H9 (cell line): ENCODE data around the gene PPP2R2B. TPM values are rescaled to one million over a fixed set of nuclear protein-coding genes. Genes with fewer than 3 reads are reported as not detected.

ENCODE experiments used
- DNase-seq: peaks from one replicate; pipeline ENCODE4 v3.0.0-alpha.2; 2017
- H2AFZ ChIP-seq: one replicate; pipeline ENCODE4 v1.6.1; 2013; ENCODE audit warnings: mild to moderate bottlenecking, low read length, control low read depth, moderate library complexity
- H2AK5ac ChIP-seq: 2 replicates; pipeline ENCODE4 v1.6.1; 2013; ENCODE audit warnings: low read length, control low read depth, mixed read lengths; ENCODE audit not compliant: insufficient read length
- H2BK120ac ChIP-seq: one replicate; pipeline ENCODE4 v1.6.1; 2013; ENCODE audit warnings: low read depth, mild to moderate bottlenecking, low read length, control low read depth, inconsistent platforms; ENCODE audit not compliant: poor library complexity, severe bottlenecking
- H2BK12ac ChIP-seq: 2 replicates; pipeline ENCODE4 v1.6.1; 2013; ENCODE audit warnings: low read length, control low read depth, mixed read lengths, low read depth; ENCODE audit not compliant: insufficient read length
- H2BK15ac ChIP-seq: 2 replicates; pipeline ENCODE4 v1.6.1; 2013; ENCODE audit warnings: low read depth, low read length, control low read depth
- H2BK20ac ChIP-seq: one replicate; pipeline ENCODE4 v1.6.1; 2013; ENCODE audit warnings: low read depth, mild to moderate bottlenecking, low read length, control low read depth, inconsistent platforms; ENCODE audit not compliant: poor library complexity, severe bottlenecking
- H2BK5ac ChIP-seq: 2 replicates; pipeline ENCODE4 v1.6.1; 2013; ENCODE audit warnings: low read length, control low read depth, mixed read lengths; ENCODE audit not compliant: insufficient read length
- H3K14ac ChIP-seq: 2 replicates; pipeline ENCODE4 v1.6.1; 2013; ENCODE audit warnings: low read length, control low read depth; ENCODE audit not compliant: insufficient read depth
- H3K18ac ChIP-seq: 2 replicates; pipeline ENCODE4 v1.6.1; 2013; ENCODE audit warnings: low read depth, mild to moderate bottlenecking, mixed read lengths, low read length, control low read depth; ENCODE audit not compliant: insufficient read length
- H3K23ac ChIP-seq: 2 replicates; pipeline ENCODE4 v1.6.1; 2013; ENCODE audit warnings: low read length, control low read depth, mixed read lengths, low read depth; ENCODE audit not compliant: insufficient read length
- H3K23me2 ChIP-seq: 2 replicates; pipeline ENCODE4 v1.6.1; 2013; ENCODE audit warnings: low read depth, mild to moderate bottlenecking, mixed read lengths, low read length, control low read depth; ENCODE audit not compliant: insufficient read length, poor library complexity, severe bottlenecking
- H3K27ac ChIP-seq: 2 replicates; pipeline ENCODE4 v1.5.1; 2013; ENCODE audit warnings: low read length, control low read depth, mixed read lengths, low read depth; ENCODE audit not compliant: insufficient read length
- H3K27me3 ChIP-seq: 2 replicates; pipeline ENCODE4 v1.6.1; 2013; ENCODE audit warnings: low read length, control low read depth, inconsistent platforms; ENCODE audit not compliant: insufficient read depth
- H3K4ac ChIP-seq: 2 replicates; pipeline ENCODE4 v1.6.1; 2013; ENCODE audit warnings: low read depth, mild to moderate bottlenecking, control low read depth, inconsistent platforms, low read length, moderate library complexity
- H3K4me1 ChIP-seq: 2 replicates; pipeline ENCODE4 v1.6.1; 2013; ENCODE audit warnings: low read length, control low read depth, inconsistent platforms; ENCODE audit not compliant: insufficient read depth
- H3K4me2 ChIP-seq: 2 replicates; pipeline ENCODE4 v1.6.1; 2013; ENCODE audit warnings: low read length, control low read depth, mixed read lengths; ENCODE audit not compliant: insufficient read length, insufficient read depth
- H3K56ac ChIP-seq: 2 replicates; pipeline ENCODE4 v1.6.1; 2013; ENCODE audit warnings: low read depth, mild to moderate bottlenecking, mixed read lengths, low read length, control low read depth; ENCODE audit not compliant: insufficient read length
- H3K79me1 ChIP-seq: 2 replicates; pipeline ENCODE4 v1.6.1; 2013; ENCODE audit warnings: low read depth, mild to moderate bottlenecking, moderate library complexity, low read length, control low read depth, inconsistent platforms; ENCODE audit not compliant: insufficient read depth, poor library complexity, severe bottlenecking
- H3K79me2 ChIP-seq: 2 replicates; pipeline ENCODE4 v1.6.1; 2013; ENCODE audit warnings: low read length, control low read depth, inconsistent platforms; ENCODE audit not compliant: insufficient read depth
- H3K9ac ChIP-seq: 2 replicates; pipeline ENCODE4 v1.6.1; 2013; ENCODE audit warnings: low read length, control low read depth, mixed read lengths; ENCODE audit not compliant: insufficient read length; ENCODE audit errors: extremely low read depth
- H3K9me3 ChIP-seq: one replicate; pipeline ENCODE4 v1.6.1; 2013; ENCODE audit warnings: low read depth, low read length, inconsistent platforms; ENCODE audit not compliant: control insufficient read depth
- H3T11ph ChIP-seq: one replicate; pipeline ENCODE4 v1.6.1; 2013; ENCODE audit warnings: mild to moderate bottlenecking, low read length, control low read depth, inconsistent platforms
- H4K20me1 ChIP-seq: one replicate; pipeline ENCODE4 v1.6.1; 2013; ENCODE audit not compliant: control insufficient read depth, insufficient read length, insufficient read depth
- H4K5ac ChIP-seq: 2 replicates; pipeline ENCODE4 v1.6.1; 2013; ENCODE audit warnings: low read depth, mild to moderate bottlenecking, mixed read lengths, low read length, control low read depth; ENCODE audit not compliant: insufficient read length
- H4K8ac ChIP-seq: replicated peaks from 2 replicates; pipeline ENCODE4 v1.6.1; 2013; ENCODE audit warnings: low read length, control low read depth, mixed read lengths, low read depth; ENCODE audit not compliant: insufficient read length
- H4K91ac ChIP-seq: 2 replicates; pipeline ENCODE4 v1.6.1; 2013; ENCODE audit warnings: low read depth, mild to moderate bottlenecking, moderate library complexity, mixed read lengths, low read length, control low read depth; ENCODE audit not compliant: insufficient read length
- H3K27ac Mint-ChIP-seq, 3 experiments: 2 replicates in 2 of 3; 3 replicates in 1 of 3; pipeline ENCODE4 v1.8.0; 2020 to 2021; ENCODE audit warnings: mixed read lengths in 3 of 3, mild to moderate bottlenecking in 1 of 3, moderate library complexity in 1 of 3
- H3K27me3 Mint-ChIP-seq: 2 replicates; pipeline ENCODE4 v1.8.0; 2021; ENCODE audit warnings: low read depth, mild to moderate bottlenecking, moderate library complexity, mixed read lengths
- H3K36me3 Mint-ChIP-seq, 3 experiments: 2 replicates in 2 of 3; 3 replicates in 1 of 3; pipeline ENCODE4 v1.8.0; 2020 to 2021; ENCODE audit warnings: low read depth in 3 of 3, mixed read lengths in 3 of 3; ENCODE audit not compliant: insufficient read depth in 1 of 3
- H3K4me1 Mint-ChIP-seq, 2 experiments: 2 replicates each; pipeline ENCODE4 v1.8.0; 2020; ENCODE audit warnings: mixed read lengths in 2 of 2
- H3K4me3 Mint-ChIP-seq, 2 experiments: 2 replicates in 1 of 2; 3 replicates in 1 of 2; pipeline ENCODE4 v1.8.0; 2020 to 2021; ENCODE audit warnings: mild to moderate bottlenecking in 2 of 2, mixed read lengths in 2 of 2, moderate library complexity in 1 of 2
- H3K9me3 Mint-ChIP-seq, 2 experiments: 2 replicates in 1 of 2; 3 replicates in 1 of 2; pipeline ENCODE4 v1.8.0; 2020; ENCODE audit warnings: mild to moderate bottlenecking in 2 of 2, mixed read lengths in 2 of 2, moderate library complexity in 1 of 2
- CTCF ChIP-seq: fragments of 200-600 bp; sonication (generic); conservative IDR thresholded peaks from 3 replicates; pipeline ENCODE4 v1.8.0; 2021; ENCODE audit warnings: antibody characterized with exemption, mild to moderate bottlenecking
- WGBS: extraction: QIAGEN DNeasy Blood & Tissue Kit; methylation state at CpG from one replicate; pipeline ENCODE4 v1.1.7; 2013; ENCODE audit warnings: missing lambda C conversion rate, low lambda C conversion rate, mixed read lengths; ENCODE audit not compliant: insufficient read length; ENCODE audit errors: extremely low coverage; 5-methylcytosine and 5-hydroxymethylcytosine counted together
- total RNA-seq: library from RNA; stranded (reverse); gene quantifications from 2 replicates; pipeline ENCODE4 v1.2.1, GENCODE V29; 2021

The PPP2R2B gene
- total RNA-seq, 1 experiment from 2014 or later: 14.3 TPM

GRCh38 chr5:146902471-146902870 is 23.9 kb upstream of the PPP2R2B start:
- H2BK20ac ChIP-seq: no peak overlapping the region
- H3K56ac ChIP-seq: no peak overlapping the region
- H2AFZ ChIP-seq: no peak overlapping the region
- H3K14ac ChIP-seq: no peak overlapping the region
- no peak for DNase-seq
- H4K91ac ChIP-seq: no peak overlapping the region
- H4K5ac ChIP-seq: no peak overlapping the region
- no peak overlapping the region for H3K27ac Mint-ChIP-seq
- no peak overlapping the region for H3K18ac ChIP-seq
- H2AK5ac ChIP-seq: no peak overlapping the region
- H2BK120ac ChIP-seq: no peak overlapping the region
- H4K20me1 ChIP-seq: no peaks in the 10 kb centered on the region
- H3K79me2 ChIP-seq: no peaks in the 10 kb centered on the region
- no peak overlapping the region for H3T11ph ChIP-seq
- H2BK5ac ChIP-seq: no peak overlapping the region
- no peaks in the 10 kb centered on the region for H3K4me1 ChIP-seq
- no peak overlapping the region for H4K8ac ChIP-seq
- no peak overlapping the region for H3K4me3 Mint-ChIP-seq
- no peaks in the 10 kb centered on the region for H3K9me3 ChIP-seq
- H3K27ac ChIP-seq: no peak overlapping the region
- H2BK15ac ChIP-seq: no peak overlapping the region
- peaks cover under 1 to 3% (median 2%) of the 10 kb centered on the region in 3 experiments; a peak in 5 of 7 replicates for H3K36me3 Mint-ChIP-seq
- TF ChIP-seq CTCF: no peak
- H3K27me3 ChIP-seq: no peaks in the 10 kb centered on the region
- no peak overlapping the region for H3K4ac ChIP-seq
- no peak overlapping the region for H3K23ac ChIP-seq
- H3K27me3 Mint-ChIP-seq: no peaks in the 10 kb centered on the region
- no peaks in the 10 kb centered on the region for H3K79me1 ChIP-seq
- no CpG with 5 or more reads among the region's 3 CpGs for WGBS
- no peak overlapping the region for H3K4me2 ChIP-seq
- H2BK12ac ChIP-seq: no peak overlapping the region
- H3K4me1 Mint-ChIP-seq: no peaks in the 10 kb centered on the region
- H3K23me2 ChIP-seq: no peaks in the 10 kb centered on the region
- no peak overlapping the region for H3K9ac ChIP-seq
- H3K9me3 Mint-ChIP-seq: peaks cover 4 to 5% of the 10 kb centered on the region in 2 experiments
